Left lung (tissue), 10 donors: Measurements from ENCODE around the gene BANF1. TPM values are rescaled to one million over a fixed set of nuclear protein-coding genes. Genes with fewer than 3 reads are reported as not detected.

ENCODE experiments used
- ATAC-seq: fragments of 200-7000 bp; cut with Tn5 transposase; one replicate; pipeline ENCODE4 v1.9.1; 2020; ENCODE audit warnings: moderate library complexity
- DNase-seq, 4 donors: peaks; one replicate each; pipeline ENCODE4 v3.0.0-alpha.2; 2013 to 2020
- H3K27ac ChIP-seq, 2 donors: fragments of 200-600 bp; sonication (generic) in 1 of 2; one replicate each; pipeline versions ENCODE4 v1.5.0 to v1.8.0; 2020 to 2021
- H3K27me3 ChIP-seq, 2 donors: fragments of 200-600 bp; sonication (generic) in 1 of 2; one replicate each; pipeline versions ENCODE4 v1.5.0 to v1.8.0; 2020 to 2021
- H3K36me3 ChIP-seq, 2 donors: fragments of 200-600 bp; sonication (generic) in 1 of 2; one replicate each; pipeline versions ENCODE4 v1.5.0 to v1.8.0; 2020 to 2021
- H3K4me1 ChIP-seq, 2 donors: fragments of 200-600 bp; one replicate each; pipeline ENCODE4 v1.8.0; 2021
- H3K4me3 ChIP-seq, 2 donors: fragments of 200-600 bp; sonication (generic) in 1 of 2; one replicate each; pipeline versions ENCODE4 v1.5.0 to v1.8.0; 2020 to 2021; ENCODE audit warnings: mild to moderate bottlenecking in 1 of 2
- H3K9me3 ChIP-seq, 2 donors: fragments of 200-600 bp; sonication (generic) in 1 of 2; one replicate each; pipeline versions ENCODE4 v1.5.0 to v1.8.0; 2020 to 2021
- intact Hi-C, 2 donors: fragments of 100-400 bp; cut with DNase I; formaldehyde crosslinking; loops; one replicate each; pipeline versions ENCODE4 v1.11.2 to v1.14.2; 2022
- polyA plus RNA-seq, 6 donors: library from polyadenylated mRNA; unstranded; fragments of 120-200 nt; gene quantifications; one replicate each; pipeline ENCODE4 v1.2.1, GENCODE V29; 2013; ENCODE audit not compliant: insufficient read length in 6 of 6
- total RNA-seq, 2 donors: library from RNA; stranded (reverse); fragmentation: NEBNext Ultra II Directional; extraction: Animal tissue kit (Norgen Biotek cat#: 25700); gene quantifications; one replicate each; pipeline ENCODE4 v1.2.1, GENCODE V29; 2021
- TF ChIP-seq, protein P1 (sequence below), 2 donors: fragments of 200-600 bp; sonication (generic) in 1 of 2; IDR thresholded peaks; one replicate each; pipeline versions ENCODE4 v1.5.0 to v1.8.0; 2021; ENCODE audit warnings: antibody characterized with exemption in 2 of 2
- donor health status: DM: no; HTN: yes; CAD: no.
- donor health status: DM: no; HTN: no; CAD: no.

Gene BANF1
- total and polyA plus RNA-seq, 8 donors = 161 to 248 (median 225) TPM

DNA sequence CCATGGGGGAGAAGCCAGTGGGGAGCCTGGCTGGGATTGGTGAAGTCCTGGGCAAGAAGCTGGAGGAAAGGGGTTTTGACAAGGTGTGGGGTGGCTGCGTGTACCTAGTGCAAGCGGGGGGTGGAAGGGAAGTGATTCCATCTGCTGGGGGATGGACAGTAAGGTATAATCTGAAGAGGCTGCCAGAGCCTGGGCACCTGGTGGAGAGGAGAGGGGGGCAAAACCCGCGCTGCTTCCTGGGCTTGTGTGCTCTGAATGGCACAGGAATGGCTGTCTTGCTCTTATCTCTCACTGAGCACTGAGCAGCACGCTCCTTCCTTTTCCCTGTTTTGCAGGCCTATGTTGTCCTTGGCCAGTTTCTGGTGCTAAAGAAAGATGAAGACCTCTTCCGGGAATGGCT is 988 bp downstream of the BANF1 start:
- DNase-seq (peak in 1 of 4 donors; percentile 39), ATAC-seq (no peak)
- no peaks in the 10 kb centered on the region for H3K27me3 ChIP-seq
- intact Hi-C loops = no loop called here
- TF ChIP-seq, protein P1, sequence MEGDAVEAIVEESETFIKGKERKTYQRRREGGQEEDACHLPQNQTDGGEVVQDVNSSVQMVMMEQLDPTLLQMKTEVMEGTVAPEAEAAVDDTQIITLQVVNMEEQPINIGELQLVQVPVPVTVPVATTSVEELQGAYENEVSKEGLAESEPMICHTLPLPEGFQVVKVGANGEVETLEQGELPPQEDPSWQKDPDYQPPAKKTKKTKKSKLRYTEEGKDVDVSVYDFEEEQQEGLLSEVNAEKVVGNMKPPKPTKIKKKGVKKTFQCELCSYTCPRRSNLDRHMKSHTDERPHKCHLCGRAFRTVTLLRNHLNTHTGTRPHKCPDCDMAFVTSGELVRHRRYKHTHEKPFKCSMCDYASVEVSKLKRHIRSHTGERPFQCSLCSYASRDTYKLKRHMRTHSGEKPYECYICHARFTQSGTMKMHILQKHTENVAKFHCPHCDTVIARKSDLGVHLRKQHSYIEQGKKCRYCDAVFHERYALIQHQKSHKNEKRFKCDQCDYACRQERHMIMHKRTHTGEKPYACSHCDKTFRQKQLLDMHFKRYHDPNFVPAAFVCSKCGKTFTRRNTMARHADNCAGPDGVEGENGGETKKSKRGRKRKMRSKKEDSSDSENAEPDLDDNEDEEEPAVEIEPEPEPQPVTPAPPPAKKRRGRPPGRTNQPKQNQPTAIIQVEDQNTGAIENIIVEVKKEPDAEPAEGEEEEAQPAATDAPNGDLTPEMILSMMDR (IDR thresholded peaks at IDR 0.05) = no peak
- peak overlapping the region in 1 of 2 donors; percentile 97 for H3K27ac ChIP-seq
- H3K4me1 ChIP-seq = peaks cover 8 to 33% of the 10 kb centered on the region in 2 donors
- no peaks in the 10 kb centered on the region for H3K9me3 ChIP-seq
- peak overlapping the region in 1 of 2 donors; percentile 79 for H3K4me3 ChIP-seq
- peaks cover 0 to 47% of the 10 kb centered on the region in 2 donors for H3K36me3 ChIP-seq

DNA sequence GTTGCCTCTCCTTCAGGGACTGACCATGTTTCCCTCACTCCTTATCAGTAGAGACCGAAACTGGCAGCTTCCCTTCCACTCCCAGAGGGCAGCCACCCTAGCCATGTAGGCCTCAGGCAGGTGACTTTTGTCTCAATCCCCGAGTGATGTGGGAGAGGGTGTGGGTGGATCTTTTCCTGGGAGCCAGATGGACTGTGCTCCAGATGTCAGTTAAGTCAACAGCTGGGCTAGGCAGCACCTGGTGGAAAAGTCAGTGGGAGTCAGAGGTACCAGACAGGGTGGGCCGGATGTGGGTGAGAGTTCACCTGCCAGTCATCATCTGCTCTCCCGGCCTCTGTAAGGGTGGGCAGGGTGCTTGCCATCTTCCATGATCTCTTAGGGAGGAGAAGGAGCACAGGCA is 1.9 kb downstream of the BANF1 start:
- H3K36me3 ChIP-seq = peaks cover 0 to 38% of the 10 kb centered on the region in 2 donors
- TF ChIP-seq, protein P1 (IDR thresholded peaks at IDR 0.05) = no peak
- no peak overlapping the region for H3K27ac ChIP-seq
- no peaks in the 10 kb centered on the region for H3K9me3 ChIP-seq
- DNase-seq = peak in 1 of 4 donors; percentile 13
- H3K4me1 ChIP-seq = peaks cover 8 to 32% of the 10 kb centered on the region in 2 donors
- no peak for ATAC-seq
- intact Hi-C loops = no loop called here
- no peak overlapping the region for H3K4me3 ChIP-seq
- no peaks in the 10 kb centered on the region for H3K27me3 ChIP-seq

DNA sequence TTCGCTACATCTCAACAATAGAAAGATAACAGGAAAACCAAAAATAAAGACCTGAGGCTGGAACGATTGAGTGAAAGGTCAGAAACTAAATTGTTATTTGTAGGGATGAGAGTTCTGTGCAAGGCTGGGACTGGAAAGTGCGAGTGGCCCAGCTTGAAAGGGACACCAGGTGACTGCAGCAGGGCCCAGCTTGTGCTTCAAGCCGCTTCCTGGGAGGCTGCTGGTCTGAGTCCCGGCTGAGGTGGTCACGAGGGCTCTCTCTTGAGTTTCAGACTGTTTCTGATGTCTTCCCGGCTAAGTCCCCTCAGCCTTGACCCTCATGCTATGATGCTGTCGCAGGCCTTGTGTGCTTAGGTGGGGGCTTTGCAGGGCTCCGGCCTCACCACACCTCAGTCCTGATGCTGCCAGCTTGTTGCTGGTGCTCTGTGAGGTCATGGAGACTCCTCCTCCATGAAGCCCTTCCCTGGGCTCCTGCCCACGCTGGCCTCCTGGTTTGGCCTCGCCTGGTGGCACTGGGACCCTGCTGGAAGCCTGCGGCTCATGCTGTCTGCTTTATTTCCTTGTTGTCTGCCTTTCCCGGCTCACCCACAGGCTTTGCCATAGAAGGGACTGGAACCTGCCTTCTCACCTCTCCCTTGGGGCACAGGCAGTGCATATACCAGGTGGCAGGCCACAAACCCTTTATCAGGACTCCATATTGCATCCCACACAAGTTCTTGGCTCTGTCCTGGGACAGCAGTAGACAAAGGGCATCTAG is 4.0 kb downstream of the BANF1 start:
- no peak for DNase-seq

DNA sequence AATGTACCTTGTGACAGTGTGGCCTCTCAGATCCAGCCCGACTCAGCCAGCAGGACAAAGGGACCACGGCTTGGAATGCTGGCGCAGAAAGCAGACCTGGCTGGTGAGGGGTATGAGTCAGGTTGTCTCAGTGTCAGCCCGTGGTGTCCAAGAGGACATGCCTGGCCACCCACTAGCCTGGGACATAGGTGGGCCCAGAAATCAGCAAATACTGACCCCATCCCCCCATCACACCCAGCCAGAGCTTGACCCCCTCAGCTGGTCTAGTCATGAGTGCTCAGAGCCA is 4.5 kb downstream of the BANF1 start:
- DNase-seq (no peak), ATAC-seq (no peak)
- Histone ChIP-seq H3K4me3 (no peak overlapping the region), H3K9me3 (no peaks in the 10 kb centered on the region), H3K4me1 (peaks cover 0 to 14% of the 10 kb centered on the region in 2 donors), H3K27ac (peak overlapping the region in 1 of 2 donors; percentile 3), H3K36me3 (peaks cover 0 to 25% of the 10 kb centered on the region in 2 donors), H3K27me3 (peaks cover 4 to 19% of the 10 kb centered on the region in 2 donors)
- intact Hi-C loops = no loop called here
- TF ChIP-seq, protein P1 (IDR thresholded peaks at IDR 0.05) = no peak

More for the DNA sequence above, 4.0 kb downstream of the BANF1 start:
- intact Hi-C loops = no loop called here
- no peak overlapping the region for H3K4me3 ChIP-seq
- TF ChIP-seq, protein P1 (IDR thresholded peaks at IDR 0.05) = no peak
- H3K27ac ChIP-seq = peak overlapping the region in 1 of 2 donors; percentile 3
- peaks cover 0 to 25% of the 10 kb centered on the region in 2 donors for H3K36me3 ChIP-seq
- ATAC-seq = no peak
- H3K9me3 ChIP-seq = no peaks in the 10 kb centered on the region
- peaks cover 0 to 14% of the 10 kb centered on the region in 2 donors for H3K27me3 ChIP-seq
- H3K4me1 ChIP-seq = peaks cover 0 to 11% of the 10 kb centered on the region in 2 donors

DNA sequence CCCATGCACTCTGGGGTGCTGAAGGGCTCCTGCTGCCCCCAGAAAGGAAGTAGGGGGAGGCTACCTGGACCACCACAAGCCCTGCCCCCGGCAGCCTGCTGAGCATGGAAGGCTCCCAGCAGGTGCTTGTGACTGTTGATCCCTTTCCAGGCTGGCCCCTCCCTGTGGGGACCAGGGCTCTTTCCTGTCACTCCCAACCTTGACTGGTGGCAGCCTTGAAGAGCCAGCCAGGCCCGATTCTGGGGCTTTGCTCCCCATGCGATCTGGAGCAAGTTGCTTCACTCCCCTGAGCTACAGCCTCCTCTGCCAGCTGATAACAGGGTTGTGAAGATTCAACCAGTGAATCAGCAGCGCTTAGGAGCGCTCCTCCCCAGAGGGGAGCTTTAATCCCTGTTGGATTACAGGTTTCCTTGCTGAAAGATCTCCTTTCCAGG is 4.9 kb downstream of the BANF1 start:
- intact Hi-C loops = no loop called here
- Histone ChIP-seq H3K4me3 (no peak overlapping the region), H3K4me1 (peaks cover 0 to 18% of the 10 kb centered on the region in 2 donors), H3K27ac (peak overlapping the region in 1 of 2 donors; percentile 3), H3K9me3 (no peaks in the 10 kb centered on the region), H3K36me3 (peaks cover 0 to 25% of the 10 kb centered on the region in 2 donors), H3K27me3 (peaks cover 8 to 23% of the 10 kb centered on the region in 2 donors)
- TF ChIP-seq, protein P1 (IDR thresholded peaks at IDR 0.05) = no peak
- ATAC-seq (no peak), DNase-seq (no peak)
